GM23248 (cell line): ENCODE results near the gene PTPRN2. TPM values are rescaled to one million over a fixed set of nuclear protein-coding genes. Genes with fewer than 3 reads are reported as not detected.

ENCODE experiments used
- DNase-seq: peaks from one replicate; pipeline ENCODE4 v3.0.0-alpha.2; 2015
- H2AFZ ChIP-seq: fragments of 200-600 bp; sonication (generic); 2 replicates; pipeline ENCODE4 v1.6.1; 2016; ENCODE audit warnings: antibody characterized with exemption
- H3F3A ChIP-seq: fragments of 200-600 bp; sonication (generic); 2 replicates; pipeline ENCODE4 v1.6.1; 2016; ENCODE audit warnings: mild to moderate bottlenecking, antibody characterized with exemption, mixed run types; ENCODE audit not compliant: insufficient read depth
- H3K27ac ChIP-seq: fragments of 200-600 bp; sonication (generic); 2 replicates; pipeline ENCODE4 v1.5.1; 2016; ENCODE audit warnings: mild to moderate bottlenecking
- H3K27me3 ChIP-seq: fragments of 200-600 bp; sonication (generic); replicated peaks from 2 replicates; pipeline ENCODE4 v1.6.1; 2016; ENCODE audit warnings: mild to moderate bottlenecking; ENCODE audit not compliant: insufficient read depth
- H3K36me3 ChIP-seq: fragments of 200-600 bp; sonication (generic); 2 replicates; pipeline ENCODE4 v1.6.1; 2016; ENCODE audit warnings: low read depth, mild to moderate bottlenecking
- H3K4me1 ChIP-seq: fragments of 200-600 bp; sonication (generic); 2 replicates; pipeline ENCODE4 v1.6.1; 2016; ENCODE audit warnings: mild to moderate bottlenecking; ENCODE audit not compliant: insufficient read depth
- H3K4me2 ChIP-seq: fragments of 200-600 bp; sonication (generic); one replicate; pipeline ENCODE4 v1.6.1; 2016; ENCODE audit warnings: mild to moderate bottlenecking; ENCODE audit not compliant: unreplicated experiment
- H3K4me3 ChIP-seq: fragments of 200-600 bp; sonication (generic); 2 replicates; pipeline ENCODE4 v1.5.1; 2016; ENCODE audit warnings: mild to moderate bottlenecking
- H3K79me2 ChIP-seq: fragments of 200-600 bp; sonication (generic); 2 replicates; pipeline ENCODE4 v1.6.1; 2016; ENCODE audit warnings: mild to moderate bottlenecking; ENCODE audit not compliant: insufficient read depth
- H3K9ac ChIP-seq: fragments of 200-600 bp; sonication (generic); 2 replicates; pipeline ENCODE4 v1.6.1; 2016; ENCODE audit warnings: mild to moderate bottlenecking
- H3K9me2 ChIP-seq: fragments of 200-600 bp; sonication (generic); 2 replicates; pipeline ENCODE4 v1.6.1; 2016; ENCODE audit warnings: mixed run types, mild to moderate bottlenecking, moderate library complexity; ENCODE audit not compliant: insufficient read depth
- H3K9me3 ChIP-seq: fragments of 200-600 bp; sonication (generic); one replicate; pipeline ENCODE4 v1.6.1; 2017; ENCODE audit warnings: low read depth
- H4K20me1 ChIP-seq: fragments of 200-600 bp; sonication (generic); 2 replicates; pipeline ENCODE4 v1.6.0; 2016; ENCODE audit not compliant: insufficient read depth
- EZH2 ChIP-seq: fragments of 200-600 bp; sonication (generic); IDR thresholded peaks from 2 replicates; pipeline ENCODE4 v1.6.1; 2018; ENCODE audit warnings: antibody characterized with exemption, mild to moderate bottlenecking; ENCODE audit not compliant: insufficient read depth, poor library complexity, severe bottlenecking
- EZH2phosphoT487 ChIP-seq: fragments of 200-600 bp; sonication (generic); IDR thresholded peaks from 2 replicates; pipeline ENCODE4 v1.6.1; 2018; ENCODE audit warnings: antibody characterized with exemption, moderate library complexity, mild to moderate bottlenecking, low read depth; ENCODE audit not compliant: insufficient read depth
- WGBS, 2 experiments: methylation state at CpG; one replicate each; pipeline ENCODE4 v1.1.6; 2015 to 2017; ENCODE audit warnings: low lambda C conversion rate in 2 of 2, low coverage in 1 of 2; ENCODE audit errors: missing lambda C conversion rate in 2 of 2; 5-methylcytosine and 5-hydroxymethylcytosine counted together
- in situ Hi-C: fragments of 300-500 bp; cut with MboI; formaldehyde crosslinking; loops from 2 replicates; pipeline ENCODE4 v1.15.0; 2020
- polyA plus RNA-seq: library from polyadenylated mRNA; unstranded; fragments of >200 nt; fragmentation: Nextera tagmentation; extraction: Ambion mirVana; gene quantifications from 2 replicates; pipeline ENCODE4 v1.2.1, GENCODE V29; 2016
- total RNA-seq: library from RNA; depleted of rRNA; stranded (reverse); fragments of >200 nt; shearing (Covaris generic); gene quantifications from 2 replicates; pipeline ENCODE4 v1.2.3, GENCODE V29; 2014

PTPRN2 gene
- total and polyA plus RNA-seq, 2 experiments from 2014 or later, result 0.13 TPM; not detected in 1

DNA sequence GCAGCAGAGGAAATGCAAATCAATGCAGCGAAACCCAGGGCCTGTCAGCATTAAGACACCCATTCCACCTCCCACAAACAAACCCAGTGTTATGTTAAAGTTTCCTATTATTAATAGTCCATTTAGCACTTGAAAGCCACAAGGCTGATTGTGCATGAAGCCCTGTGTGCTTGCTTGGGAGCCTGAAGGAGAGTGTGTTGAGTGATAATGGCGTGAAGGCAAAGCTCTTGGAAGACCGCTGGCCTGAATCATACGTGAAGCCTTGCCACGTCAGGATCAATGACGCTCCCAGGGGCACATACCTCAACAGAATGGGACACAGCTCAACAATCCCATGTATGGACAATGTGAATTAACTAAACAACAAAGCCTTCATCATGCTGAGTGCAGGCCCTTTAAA, 25.1 kb downstream of the PTPRN2 start:
- Histone ChIP-seq H3F3A (no peaks in the 10 kb centered on the region), H4K20me1 (no peaks in the 10 kb centered on the region), H3K9me2 (no peaks in the 10 kb centered on the region), H3K27me3 (no peaks in the 10 kb centered on the region), H2AFZ (no peak overlapping the region), H3K9ac (no peak overlapping the region), H3K4me2 (no peak overlapping the region), H3K36me3 (no peaks in the 10 kb centered on the region), H3K79me2 (no peaks in the 10 kb centered on the region), H3K4me3 (no peak overlapping the region), H3K4me1 (no peaks in the 10 kb centered on the region), H3K27ac (no peak overlapping the region), H3K9me3 (no peaks in the 10 kb centered on the region)
- 38 to 47% methylated on average over 6 of the region's 6 CpGs for WGBS, 2 experiments
- DNase-seq, result no peak
- in situ Hi-C loops, result no loop called here
- TF ChIP-seq EZH2phosphoT487, result no peak
- TF ChIP-seq EZH2, result no peak

DNA sequence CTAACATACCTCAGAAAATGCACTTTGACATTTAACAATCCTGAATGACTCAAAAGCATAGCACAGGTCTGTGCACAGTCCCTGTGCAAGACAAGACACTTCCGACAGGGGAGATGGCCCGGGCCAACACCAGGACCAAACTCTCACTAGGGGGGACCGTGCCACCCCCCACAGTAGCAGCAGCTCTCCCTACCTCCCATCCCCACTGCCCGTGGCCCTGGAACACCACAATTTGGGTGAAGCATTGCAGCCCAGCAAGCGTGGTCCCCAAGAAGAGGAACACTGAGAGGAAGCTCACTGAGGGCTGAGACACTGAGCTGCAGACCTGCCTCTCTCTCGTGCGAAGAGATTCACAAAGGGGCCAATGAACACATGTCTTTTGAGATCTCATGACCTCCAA, 26.0 kb downstream of the PTPRN2 start:
- Histone ChIP-seq H3K4me2 (no peak overlapping the region), H4K20me1 (no peaks in the 10 kb centered on the region), H3K4me3 (no peak overlapping the region), H2AFZ (no peak overlapping the region), H3K9me3 (no peaks in the 10 kb centered on the region), H3K27me3 (no peaks in the 10 kb centered on the region), H3K9ac (no peak overlapping the region), H3K4me1 (no peaks in the 10 kb centered on the region), H3F3A (no peaks in the 10 kb centered on the region), H3K9me2 (no peaks in the 10 kb centered on the region), H3K36me3 (no peaks in the 10 kb centered on the region), H3K79me2 (no peaks in the 10 kb centered on the region), H3K27ac (no peak overlapping the region)
- 11 to 18% methylated on average over 7 of the region's 7 CpGs for WGBS, 2 experiments
- in situ Hi-C loops, result no loop called here
- no peak for DNase-seq
- TF ChIP-seq EZH2phosphoT487, result no peak
- TF ChIP-seq EZH2, result no peak

DNA sequence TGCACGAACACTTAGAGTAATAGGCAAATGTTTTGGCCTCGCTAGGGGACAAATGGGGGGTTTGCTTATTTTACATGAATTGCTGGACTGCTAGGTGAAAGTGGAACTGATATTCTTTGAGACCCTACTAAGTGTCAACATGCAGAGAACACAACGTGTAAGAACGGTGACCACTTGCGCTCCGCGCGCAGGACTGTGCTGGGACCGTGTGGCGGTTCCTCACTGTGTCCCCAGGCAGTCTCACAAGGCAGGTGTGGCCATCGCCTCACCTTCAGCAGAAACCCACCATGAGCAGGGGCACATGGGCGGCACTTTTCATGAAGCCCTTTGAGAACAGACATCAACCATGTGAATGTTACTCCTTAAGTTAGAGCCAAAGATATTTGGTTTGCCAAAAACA, 27.2 kb downstream of the PTPRN2 start:
- H3F3A ChIP-seq, result no peaks in the 10 kb centered on the region
- H4K20me1 ChIP-seq, result no peaks in the 10 kb centered on the region
- no peaks in the 10 kb centered on the region for H3K27me3 ChIP-seq
- no peak overlapping the region for H2AFZ ChIP-seq
- no peak for TF ChIP-seq EZH2
- TF ChIP-seq EZH2phosphoT487, result no peak
- H3K79me2 ChIP-seq, result no peaks in the 10 kb centered on the region
- no peaks in the 10 kb centered on the region for H3K36me3 ChIP-seq
- H3K27ac ChIP-seq, result no peak overlapping the region
- H3K4me1 ChIP-seq, result no peaks in the 10 kb centered on the region
- no peaks in the 10 kb centered on the region for H3K9me3 ChIP-seq
- 55 to 67% methylated on average over 12 of the region's 12 CpGs for WGBS, 2 experiments
- no peak overlapping the region for H3K9ac ChIP-seq
- no peak for DNase-seq
- in situ Hi-C loops, result no loop called here
- no peaks in the 10 kb centered on the region for H3K9me2 ChIP-seq
- no peak overlapping the region for H3K4me3 ChIP-seq
- no peak overlapping the region for H3K4me2 ChIP-seq

DNA sequence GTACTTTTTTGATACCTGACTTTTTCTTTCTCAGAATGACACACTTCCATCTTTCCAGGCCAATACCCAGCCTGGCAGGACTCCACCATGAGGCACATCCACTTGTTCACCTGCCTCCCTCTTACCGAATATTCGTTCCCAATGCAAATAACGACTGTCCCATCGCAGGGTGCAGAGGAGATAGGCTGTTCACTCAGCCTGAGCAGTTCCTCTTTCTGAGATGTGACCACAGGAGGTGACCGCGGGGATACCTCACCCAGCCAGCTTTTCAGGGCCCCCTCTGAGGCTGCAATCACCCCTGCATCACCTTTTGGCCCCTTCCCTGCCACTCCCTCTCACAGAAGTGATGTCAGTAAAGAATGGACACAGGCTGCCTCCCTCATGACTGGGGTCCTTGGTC, 28.3 kb downstream of the PTPRN2 start:
- no peaks in the 10 kb centered on the region for H3K36me3 ChIP-seq
- in situ Hi-C loops, result no loop called here
- no peak overlapping the region for H3K4me2 ChIP-seq
- no peak overlapping the region for H3K9ac ChIP-seq
- H3K27me3 ChIP-seq, result no peaks in the 10 kb centered on the region
- DNase-seq, result no peak
- H3K9me3 ChIP-seq, result no peaks in the 10 kb centered on the region
- no peaks in the 10 kb centered on the region for H3K4me1 ChIP-seq
- H3K4me3 ChIP-seq, result no peak overlapping the region
- H3K79me2 ChIP-seq, result no peaks in the 10 kb centered on the region
- no peaks in the 10 kb centered on the region for H3F3A ChIP-seq
- no peak for TF ChIP-seq EZH2phosphoT487
- TF ChIP-seq EZH2, result no peak
- H3K27ac ChIP-seq, result no peak overlapping the region
- no peak overlapping the region for H2AFZ ChIP-seq
- no peaks in the 10 kb centered on the region for H3K9me2 ChIP-seq
- no peaks in the 10 kb centered on the region for H4K20me1 ChIP-seq
- 34 to 48% methylated on average over 6 of the region's 6 CpGs for WGBS, 2 experiments

DNA sequence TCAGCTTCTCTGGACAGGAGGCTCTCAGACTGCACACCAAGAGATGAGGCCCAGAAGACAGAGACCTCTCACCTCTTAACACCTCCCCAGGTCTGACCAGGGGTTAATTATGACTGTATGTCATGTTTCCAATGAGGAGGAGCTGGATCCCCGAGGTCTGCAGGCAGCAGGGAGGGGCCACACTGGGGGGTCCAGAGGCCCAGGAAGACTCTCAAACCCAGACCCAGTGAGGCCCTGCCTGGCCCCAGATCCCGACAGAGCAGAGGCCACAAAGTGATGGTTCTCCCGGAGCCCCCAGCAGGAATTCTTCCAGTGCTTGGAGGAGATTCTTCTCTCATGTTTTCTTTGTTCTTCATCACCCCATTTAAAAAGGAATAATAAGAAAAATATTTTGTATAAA, 28.8 kb downstream of the PTPRN2 start:
- in situ Hi-C loops, result no loop called here

More for the DNA sequence above, 28.8 kb downstream of the PTPRN2 start:
- Histone ChIP-seq H3K9me2 (no peaks in the 10 kb centered on the region), H3K27me3 (no peaks in the 10 kb centered on the region), H3K36me3 (no peaks in the 10 kb centered on the region), H3K27ac (no peak overlapping the region), H3K4me3 (no peak overlapping the region), H3K9ac (no peak overlapping the region), H3K79me2 (no peaks in the 10 kb centered on the region), H3K4me2 (no peak overlapping the region), H3K4me1 (no peaks in the 10 kb centered on the region), H3F3A (no peaks in the 10 kb centered on the region), H2AFZ (no peak overlapping the region), H3K9me3 (no peaks in the 10 kb centered on the region), H4K20me1 (no peaks in the 10 kb centered on the region)
- TF ChIP-seq EZH2 (no peak), EZH2phosphoT487 (no peak)
- no peak for DNase-seq
- 13% methylated on average over 2 to 3 of the region's 3 CpGs for WGBS, 2 experiments
